Stimulated activated CD4-positive, alpha-beta T cell treated with anti-CD3 and anti-CD28 coated beads, Interleukin-4, amount 100 ng/mL, for 48 hours (primary cell): Measurements from ENCODE around the gene EHMT1.
"Not testable (repeated sequence)": the region's sequence is repeated elsewhere in the genome, so short reads cannot be mapped to it uniquely, and the experiment has no call there.

Source experiments
- DNase-seq, 2 donors: peaks; one replicate each; pipeline ENCODE4 v3.0.0-alpha.2; 2020; ENCODE audit warnings: low read depth in 2 of 2

The EHMT1 gene

GRCh38 chr9:137759649-137760321 lies 141.0 kb downstream of the EHMT1 start:
- DNase-seq = no peak

- DNase-seq = no peak
Measured at GRCh38 chr9:137760426-137760825, 141.6 kb downstream of the EHMT1 start.

- peak in 1 of 2 donors; percentile 24 for DNase-seq
Measured at GRCh38 chr9:137761032-137761431, 142.2 kb downstream of the EHMT1 start.

GRCh38 chr9:137761793-137762192 lies 143.0 kb downstream of the EHMT1 start:
- no peak for DNase-seq

GRCh38 chr9:137762414-137763061 lies 143.7 kb downstream of the EHMT1 start:
- DNase-seq = no peak

GRCh38 chr9:137763271-137763955 lies 144.6 kb downstream of the EHMT1 start:
- DNase-seq = no peak

GRCh38 chr9:137764171-137764671 lies 145.4 kb downstream of the EHMT1 start:
- no peak for DNase-seq

GRCh38 chr9:137764981-137765380 lies 146.2 kb downstream of the EHMT1 start:
- no peak for DNase-seq

GRCh38 chr9:137765536-137765935 lies 146.7 kb downstream of the EHMT1 start:
- DNase-seq = no peak

- DNase-seq = no peak
Measured at GRCh38 chr9:137771580-137771979, 152.8 kb downstream of the EHMT1 start.

GRCh38 chr9:137772281-137772873 lies 153.6 kb downstream of the EHMT1 start:
- no peak for DNase-seq

GRCh38 chr9:137774775-137775386 lies 156.1 kb downstream of the EHMT1 start:
- DNase-seq = no peak

GRCh38 chr9:137776306-137776995 lies 157.6 kb downstream of the EHMT1 start:
- DNase-seq = no peak

- no peak for DNase-seq
Measured at GRCh38 chr9:137777761-137778160, 159.0 kb downstream of the EHMT1 start.

- no peak for DNase-seq
Measured at GRCh38 chr9:137778336-137778735, 159.5 kb downstream of the EHMT1 start.

- DNase-seq = no peak
Measured at GRCh38 chr9:137778914-137779313, 160.1 kb downstream of the EHMT1 start.

GRCh38 chr9:137780031-137780430 lies 161.2 kb downstream of the EHMT1 start:
- not testable (repeated sequence) for DNase-seq

GRCh38 chr9:137781906-137782585 lies 163.2 kb downstream of the EHMT1 start:
- DNase-seq = no peak

- no peak for DNase-seq
Measured at GRCh38 chr9:137783521-137783920, 164.7 kb downstream of the EHMT1 start.

- DNase-seq = no peak
Measured at GRCh38 chr9:137784046-137784445, 165.2 kb downstream of the EHMT1 start.
